Spleen (tissue), 11 donors: Measurements from ENCODE around the gene NDUFAF2. TPM values are rescaled to one million over a fixed set of nuclear protein-coding genes. Genes with fewer than 3 reads are reported as not detected.

ENCODE experiments used
- DNase-seq: peaks from one replicate; pipeline ENCODE4 v3.0.0-alpha.2; 2020
- H3K27ac ChIP-seq, 8 donors: fragments of 200-600 bp; sonication (generic) in 7 of 8; 1 replicate in 4 of 8; 2 replicates in 4 of 8; pipeline versions ENCODE4 v1.5.0 to v1.8.0; 2016 to 2021; ENCODE audit warnings: inconsistent platforms in 4 of 8, mild to moderate bottlenecking in 4 of 8, moderate library complexity in 1 of 8
- H3K27me3 ChIP-seq, 7 donors: fragments of 200-600 bp; sonication (generic) in 6 of 7; replicated peaks in 1 of 7; 1 replicate in 4 of 7; 2 replicates in 3 of 7; pipeline versions ENCODE4 v1.5.0 to v1.8.0; 2016 to 2021; ENCODE audit warnings: inconsistent platforms in 3 of 7, mild to moderate bottlenecking in 1 of 7
- H3K36me3 ChIP-seq, 6 donors: fragments of 200-600 bp; sonication (generic) in 5 of 6; 1 replicate in 4 of 6; 2 replicates in 2 of 6; pipeline versions ENCODE4 v1.5.0 to v1.8.0; 2016 to 2021; ENCODE audit warnings: inconsistent platforms in 2 of 6
- H3K4me1 ChIP-seq, 6 donors: fragments of 200-600 bp; sonication (generic) in 5 of 6; 1 replicate in 3 of 6; 2 replicates in 3 of 6; pipeline versions ENCODE4 v1.5.0 to v1.8.0; 2016 to 2021; ENCODE audit warnings: inconsistent platforms in 3 of 6
- H3K4me3 ChIP-seq, 8 donors: fragments of 200-600 bp; sonication (generic) in 7 of 8; 1 replicate in 4 of 8; 2 replicates in 4 of 8; pipeline versions ENCODE4 v1.5.0 to v1.8.0; 2016 to 2021; ENCODE audit warnings: inconsistent platforms in 4 of 8, mild to moderate bottlenecking in 4 of 8, moderate library complexity in 2 of 8
- H3K9me3 ChIP-seq, 8 donors: fragments of 200-600 bp; sonication (generic) in 7 of 8; 1 replicate in 4 of 8; 2 replicates in 4 of 8; pipeline versions ENCODE4 v1.5.0 to v1.8.0; 2016 to 2021; ENCODE audit warnings: inconsistent platforms in 4 of 8
- CTCF ChIP-seq, 11 experiments: fragments of 200-600 bp in 7 of 11; fragments of 450-650 bp in 4 of 11; sonication (generic) in 4 of 11; IDR thresholded peaks in 8 of 11; conservative IDR thresholded peaks in 3 of 11; 1 replicate in 7 of 11; 2 replicates in 4 of 11; pipeline versions ENCODE4 v1.4.0 to v1.8.0; 2016 to 2021; ENCODE audit warnings: antibody characterized with exemption in 11 of 11, inconsistent platforms in 4 of 11, mild to moderate bottlenecking in 1 of 11
- POLR2A ChIP-seq, 3 donors: fragments of 450-650 bp; IDR thresholded peaks; one replicate each; pipeline ENCODE4 v1.5.1; 2017; ENCODE audit warnings: antibody characterized with exemption in 3 of 3, mild to moderate bottlenecking in 1 of 3
- POLR2AphosphoS5 ChIP-seq, 3 donors: sonication (generic); formaldehyde crosslinking; IDR thresholded peaks; one replicate each; pipeline ENCODE4 v1.5.1; 2017; ENCODE audit warnings: antibody characterized with exemption in 3 of 3
- WGBS, 5 donors: extraction: QIAGEN DNeasy Blood & Tissue Kit in 3 of 5; methylation state at CpG; one replicate each; pipeline versions ENCODE4 v1.1.5 to v1.1.7; 2013 to 2018; 5-methylcytosine and 5-hydroxymethylcytosine counted together
- intact Hi-C: fragments of 100-400 bp; cut with DNase I; formaldehyde crosslinking; loops from one replicate; pipeline ENCODE4 v1.15.0; 2023; ENCODE audit warnings: low total_unique reads
- polyA plus RNA-seq, 3 donors: library from polyadenylated mRNA; stranded (reverse); fragments of 200-250 nt; gene quantifications; one replicate each; pipeline ENCODE4 v1.2.1, GENCODE V29; 2013
- total RNA-seq, 7 donors: library from RNA; depleted of rRNA in 3 of 7; stranded (reverse); fragments of >200 nt in 3 of 7; fragmentation: NEBNext Ultra II Directional in 4 of 7; extraction: Animal tissue kit (Norgen Biotek cat#: 25700) in 4 of 7; gene quantifications; one replicate each; pipeline versions ENCODE4 v1.1.0 to v1.2.1, GENCODE V29; 2016 to 2021
- donor health status: healthy with polysubstance abuse.
- donor health status: DM: no; HTN: no; CAD: no; lungs with moderate emphysema.
- donor health status: DM: no; HTN: no; CAD: no.
- donor health status: Bipolar disorder and iron deficiency.
- donor health status: healthy.
- donor health status: DM: no; HTN: no; CAD: no.
- donor health status: DM: yes; HTN: yes; CAD: no.

The NDUFAF2 gene
- total and polyA plus RNA-seq, 10 donors = 3.2 to 40.5 (median 13.1) TPM

- Histone ChIP-seq H3K27ac (no peak overlapping the region), H3K9me3 (no peaks in the 10 kb centered on the region), H3K36me3 (no peaks in the 10 kb centered on the region), H3K4me1 (no peaks in the 10 kb centered on the region), H3K4me3 (no peak overlapping the region), H3K27me3 (no peaks in the 10 kb centered on the region)
- intact Hi-C loops = no loop called here
- DNase-seq = no peak
- WGBS, 5 donors = 62 to 87% (median 81%) methylated on average over 1 of the region's 1 CpG
- TF ChIP-seq POLR2A (IDR thresholded peaks at IDR 0.05) (no peak), POLR2AphosphoS5 (IDR thresholded peaks at IDR 0.05) (no peak), CTCF (IDR thresholded peaks at IDR 0.05 in 8 of 11, conservative IDR thresholded peaks at IDR 0.05 in 3 of 11) (no peak)
Measured at GRCh38 chr5:61141801-61142200, 196.8 kb downstream of the NDUFAF2 start.

GRCh38 chr5:61142391-61142790 lies 197.4 kb downstream of the NDUFAF2 start:
- Histone ChIP-seq H3K36me3 (no peaks in the 10 kb centered on the region), H3K27me3 (no peaks in the 10 kb centered on the region), H3K4me3 (no peak overlapping the region), H3K4me1 (no peaks in the 10 kb centered on the region), H3K9me3 (peaks cover 0 to 4% (median 0%) of the 10 kb centered on the region in 8 donors), H3K27ac (no peak overlapping the region)
- DNase-seq = no peak
- intact Hi-C loops = no loop called here
- 91 to 97% (median 95%) methylated on average over 1 of the region's 1 CpG for WGBS, 5 donors
- TF ChIP-seq CTCF (IDR thresholded peaks at IDR 0.05 in 8 of 11, conservative IDR thresholded peaks at IDR 0.05 in 3 of 11) = no peak
- no peak for TF ChIP-seq POLR2AphosphoS5 (IDR thresholded peaks at IDR 0.05)
- no peak for TF ChIP-seq POLR2A (IDR thresholded peaks at IDR 0.05)

GRCh38 chr5:61142811-61143210 lies 197.8 kb downstream of the NDUFAF2 start:
- intact Hi-C loops = no loop called here
- H3K4me1 ChIP-seq = no peaks in the 10 kb centered on the region
- WGBS, 5 donors = 82 to 90% (median 83%) methylated on average over 3 of the region's 3 CpGs

GRCh38 chr5:61148515-61148914 lies 203.5 kb downstream of the NDUFAF2 start:
- Histone ChIP-seq H3K36me3 (no peaks in the 10 kb centered on the region), H3K4me3 (no peak overlapping the region), H3K4me1 (no peaks in the 10 kb centered on the region), H3K27me3 (no peaks in the 10 kb centered on the region), H3K27ac (no peak overlapping the region), H3K9me3 (peaks cover 0 to 6% (median 2%) of the 10 kb centered on the region in 8 donors)
- DNase-seq = no peak
- intact Hi-C loops = no loop called here
- TF ChIP-seq POLR2AphosphoS5 (IDR thresholded peaks at IDR 0.05) (no peak), POLR2A (IDR thresholded peaks at IDR 0.05) (no peak), CTCF (IDR thresholded peaks at IDR 0.05 in 8 of 11, conservative IDR thresholded peaks at IDR 0.05 in 3 of 11) (no peak)

More at GRCh38 chr5:61142811-61143210, 197.8 kb downstream of the NDUFAF2 start:
- no peaks in the 10 kb centered on the region for H3K36me3 ChIP-seq
- no peak for DNase-seq
- TF ChIP-seq CTCF (IDR thresholded peaks at IDR 0.05 in 8 of 11, conservative IDR thresholded peaks at IDR 0.05 in 3 of 11) (no peak), POLR2A (IDR thresholded peaks at IDR 0.05) (no peak), POLR2AphosphoS5 (IDR thresholded peaks at IDR 0.05) (no peak)
- H3K27ac ChIP-seq = no peak overlapping the region
- peaks cover 0 to 5% (median 0%) of the 10 kb centered on the region in 8 donors for H3K9me3 ChIP-seq
- H3K27me3 ChIP-seq = no peaks in the 10 kb centered on the region
- no peak overlapping the region for H3K4me3 ChIP-seq
